Fibroblast of the aortic adventitia (primary cell): Measurements from ENCODE around the gene XRN1. TPM values are rescaled to one million over a fixed set of nuclear protein-coding genes. Genes with fewer than 3 reads are reported as not detected.
"Not testable (repeated sequence)": the region's sequence is repeated elsewhere in the genome, so short reads cannot be mapped to it uniquely, and the experiment has no call there.

Experiments used
- DNase-seq: peaks from one replicate; pipeline ENCODE4 v3.0.0-alpha.2; 2010; ENCODE audit warnings: low read depth
- H3K4me3 ChIP-seq: 2 replicates; pipeline ENCODE4 v1.5.1; 2011; ENCODE audit warnings: low read depth, mild to moderate bottlenecking, control low read depth, low read length, moderate library complexity
- CTCF ChIP-seq: IDR thresholded peaks from 2 replicates; pipeline ENCODE4 v1.5.1; 2011; ENCODE audit warnings: mild to moderate bottlenecking, low read length, control low read depth, inconsistent platforms; ENCODE audit not compliant: insufficient read depth
- total RNA-seq: library from RNA; depleted of rRNA; stranded (reverse); fragments of >200 nt; gene quantifications from 2 replicates; pipeline ENCODE4 v1.2.3, GENCODE V29; 2012; ENCODE audit warnings: low replicate concordance

Gene XRN1
- total RNA-seq, 1 donor: 46.9 TPM

- no peak overlapping the region for H3K4me3 ChIP-seq
- TF ChIP-seq CTCF: no peak
- no peak for DNase-seq
These were observed 137.4 kb downstream of the XRN1 start for GRCh38 chr3:142310439-142310838.

GRCh38 chr3:142302847-142303246, 145.0 kb downstream of the XRN1 start:
- DNase-seq, H3K4me3 ChIP-seq: not testable (repeated sequence)

GRCh38 chr3:142298626-142299025, 149.2 kb downstream of the XRN1 start:
- no peak for TF ChIP-seq CTCF
- no peak overlapping the region for H3K4me3 ChIP-seq
- DNase-seq: no peak

- H3K4me3 ChIP-seq: no peak overlapping the region
- no peak for TF ChIP-seq CTCF
- DNase-seq: no peak
These were observed 151.3 kb downstream of the XRN1 start for GRCh38 chr3:142296507-142296906.

- H3K4me3 ChIP-seq: no peak overlapping the region
- DNase-seq: no peak
- TF ChIP-seq CTCF: no peak
These were observed 159.8 kb downstream of the XRN1 start for GRCh38 chr3:142287866-142288638.

GRCh38 chr3:142285083-142285517, 162.7 kb downstream of the XRN1 start:
- no peak overlapping the region for H3K4me3 ChIP-seq
- TF ChIP-seq CTCF: no peak
- no peak for DNase-seq

- no peak for DNase-seq
- TF ChIP-seq CTCF: no peak
- no peak overlapping the region for H3K4me3 ChIP-seq
These were observed 165.3 kb downstream of the XRN1 start for GRCh38 chr3:142282503-142282902.
